NB4 (cell line): ENCODE data around the gene TCTN2.
A peak's percentile ranks its signal among the peaks of the same experiment; 100 is the strongest.

Experiments
- DNase-seq: peaks from one replicate; pipeline ENCODE4 v3.0.0; 2010; ENCODE audit warnings: low read depth
- H3K4me3 ChIP-seq: one replicate; pipeline ENCODE4 v1.5.1; 2011; ENCODE audit warnings: mild to moderate bottlenecking, low read depth, low read length, moderate library complexity
- MYC ChIP-seq: IDR thresholded peaks from 2 replicates; pipeline ENCODE4 v1.6.1; 2011; ENCODE audit warnings: low read depth, low read length
- POLR2A ChIP-seq: IDR thresholded peaks from 2 replicates; pipeline ENCODE4 v1.6.1; 2011; ENCODE audit warnings: mild to moderate bottlenecking; ENCODE audit not compliant: insufficient read length; ENCODE audit errors: extremely low read depth
- TF ChIP-seq, protein P1 (sequence below): IDR thresholded peaks from 2 replicates; pipeline ENCODE4 v1.6.1; 2011; ENCODE audit warnings: low read depth, low read length
- TF ChIP-seq, protein P2 (sequence below): IDR thresholded peaks from one replicate; pipeline ENCODE4 v1.5.1; 2012; ENCODE audit warnings: low read depth, low read length

TCTN2 gene

DNA sequence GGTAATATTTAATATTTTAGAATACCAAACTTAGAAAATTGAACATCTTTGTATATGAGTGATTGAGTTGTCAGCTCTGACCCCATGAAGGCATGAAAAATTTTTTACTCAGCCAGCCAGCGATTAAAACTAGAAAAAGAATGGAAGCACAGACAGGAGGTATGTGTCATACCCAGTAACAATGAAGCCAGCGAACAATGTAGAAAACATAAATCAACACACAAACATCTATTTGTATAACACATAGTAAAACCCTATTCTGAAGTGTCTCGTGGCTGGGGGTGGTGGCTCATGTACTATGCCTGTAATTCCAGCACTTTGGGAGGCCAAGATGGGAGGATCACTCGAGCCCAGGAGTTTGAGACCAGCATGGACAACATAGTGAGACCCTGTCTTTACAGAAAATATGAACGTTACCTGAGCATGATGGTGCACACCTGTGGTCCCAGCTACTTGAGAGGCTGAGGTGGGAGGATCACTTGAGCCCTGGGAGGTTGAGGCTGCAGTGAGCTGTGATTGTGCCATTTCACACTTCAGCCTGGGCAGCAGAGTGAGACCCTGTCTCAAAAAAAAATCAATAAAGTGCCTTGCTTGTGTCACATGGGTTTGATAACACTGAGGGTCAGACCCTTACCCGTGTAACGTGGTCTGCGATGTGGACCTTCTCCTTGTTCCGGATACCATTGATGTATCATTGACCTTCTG lies 5.9 kb downstream of the TCTN2 start:
- H3K4me3 ChIP-seq, result no peak overlapping the region
- no peak for DNase-seq
- TF ChIP-seq POLR2A (no peak), MYC (no peak)
- TF ChIP-seq, protein P1, sequence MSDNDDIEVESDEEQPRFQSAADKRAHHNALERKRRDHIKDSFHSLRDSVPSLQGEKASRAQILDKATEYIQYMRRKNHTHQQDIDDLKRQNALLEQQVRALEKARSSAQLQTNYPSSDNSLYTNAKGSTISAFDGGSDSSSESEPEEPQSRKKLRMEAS, result no peak
- TF ChIP-seq, protein P2, sequence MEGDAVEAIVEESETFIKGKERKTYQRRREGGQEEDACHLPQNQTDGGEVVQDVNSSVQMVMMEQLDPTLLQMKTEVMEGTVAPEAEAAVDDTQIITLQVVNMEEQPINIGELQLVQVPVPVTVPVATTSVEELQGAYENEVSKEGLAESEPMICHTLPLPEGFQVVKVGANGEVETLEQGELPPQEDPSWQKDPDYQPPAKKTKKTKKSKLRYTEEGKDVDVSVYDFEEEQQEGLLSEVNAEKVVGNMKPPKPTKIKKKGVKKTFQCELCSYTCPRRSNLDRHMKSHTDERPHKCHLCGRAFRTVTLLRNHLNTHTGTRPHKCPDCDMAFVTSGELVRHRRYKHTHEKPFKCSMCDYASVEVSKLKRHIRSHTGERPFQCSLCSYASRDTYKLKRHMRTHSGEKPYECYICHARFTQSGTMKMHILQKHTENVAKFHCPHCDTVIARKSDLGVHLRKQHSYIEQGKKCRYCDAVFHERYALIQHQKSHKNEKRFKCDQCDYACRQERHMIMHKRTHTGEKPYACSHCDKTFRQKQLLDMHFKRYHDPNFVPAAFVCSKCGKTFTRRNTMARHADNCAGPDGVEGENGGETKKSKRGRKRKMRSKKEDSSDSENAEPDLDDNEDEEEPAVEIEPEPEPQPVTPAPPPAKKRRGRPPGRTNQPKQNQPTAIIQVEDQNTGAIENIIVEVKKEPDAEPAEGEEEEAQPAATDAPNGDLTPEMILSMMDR, result no peak

DNA sequence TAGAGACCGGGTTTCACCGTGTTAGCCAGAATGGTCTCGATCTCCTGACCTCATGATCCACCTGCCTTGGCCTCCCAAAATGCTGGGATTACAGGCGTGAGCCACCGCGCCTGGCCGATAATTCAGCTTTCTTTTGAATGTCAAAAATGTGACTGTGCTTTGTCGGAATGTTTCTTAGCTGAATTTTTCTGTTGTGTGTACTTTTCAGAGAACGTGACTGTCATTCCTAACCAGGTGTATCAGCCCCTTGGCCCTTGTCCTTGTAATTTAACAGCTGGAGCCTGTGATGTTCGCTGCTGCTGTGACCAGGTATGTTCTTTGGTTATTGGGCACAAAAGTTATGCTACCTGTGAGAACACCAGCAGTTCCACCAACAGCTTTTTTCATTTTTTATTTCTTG lies 8.1 kb downstream of the TCTN2 start:
- no peak overlapping the region for H3K4me3 ChIP-seq
- DNase-seq, result no peak
- no peak for TF ChIP-seq MYC
- TF ChIP-seq, protein P1, result no peak
- no peak for TF ChIP-seq POLR2A
- TF ChIP-seq, protein P2, result no peak

DNA sequence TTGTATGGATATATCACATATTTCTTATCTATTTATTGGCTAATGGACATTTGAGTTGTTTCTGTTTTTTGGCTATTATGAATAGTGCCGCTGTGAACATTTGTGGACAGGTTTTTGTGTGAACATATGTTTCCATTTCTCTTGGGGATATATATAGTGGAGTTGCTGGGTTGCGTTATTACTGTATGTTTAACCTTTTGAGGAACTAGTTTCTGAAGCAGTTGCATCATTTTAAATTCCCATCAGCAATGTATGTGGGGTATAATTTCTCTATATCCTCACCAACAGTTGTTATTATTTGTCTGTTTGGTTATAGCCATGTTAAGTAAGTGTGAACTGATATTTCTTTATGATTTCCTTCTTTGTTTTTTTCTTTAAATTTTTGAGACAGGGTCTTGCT lies 10.7 kb downstream of the TCTN2 start:
- no peak overlapping the region for H3K4me3 ChIP-seq
- no peak for TF ChIP-seq MYC
- TF ChIP-seq, protein P1, result no peak
- TF ChIP-seq POLR2A, result no peak
- TF ChIP-seq, protein P2, result no peak
- DNase-seq, result peak; percentile 77

DNA sequence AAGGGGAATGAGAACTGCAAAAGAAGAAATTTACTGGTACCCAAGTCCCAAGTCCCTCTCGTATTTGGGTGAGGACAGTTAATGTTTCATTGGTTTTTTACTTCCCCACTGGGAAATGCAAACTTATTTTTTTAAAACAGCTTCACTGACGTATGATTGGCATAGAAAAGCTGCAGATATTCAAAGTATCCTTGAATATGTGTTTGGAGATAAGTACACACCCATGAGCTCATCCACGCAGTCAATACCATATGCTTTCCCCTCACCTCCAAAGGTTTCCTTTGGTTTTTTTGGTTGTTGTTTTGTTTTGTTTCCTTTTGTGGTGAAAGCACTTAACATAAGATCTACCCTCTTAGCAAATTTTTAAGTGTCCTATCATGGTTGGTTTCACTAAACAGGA lies 13.1 kb downstream of the TCTN2 start:
- no peak for DNase-seq
- TF ChIP-seq, protein P2, result no peak
- TF ChIP-seq POLR2A, result no peak
- TF ChIP-seq, protein P1, result no peak
- no peak for TF ChIP-seq MYC

DNA sequence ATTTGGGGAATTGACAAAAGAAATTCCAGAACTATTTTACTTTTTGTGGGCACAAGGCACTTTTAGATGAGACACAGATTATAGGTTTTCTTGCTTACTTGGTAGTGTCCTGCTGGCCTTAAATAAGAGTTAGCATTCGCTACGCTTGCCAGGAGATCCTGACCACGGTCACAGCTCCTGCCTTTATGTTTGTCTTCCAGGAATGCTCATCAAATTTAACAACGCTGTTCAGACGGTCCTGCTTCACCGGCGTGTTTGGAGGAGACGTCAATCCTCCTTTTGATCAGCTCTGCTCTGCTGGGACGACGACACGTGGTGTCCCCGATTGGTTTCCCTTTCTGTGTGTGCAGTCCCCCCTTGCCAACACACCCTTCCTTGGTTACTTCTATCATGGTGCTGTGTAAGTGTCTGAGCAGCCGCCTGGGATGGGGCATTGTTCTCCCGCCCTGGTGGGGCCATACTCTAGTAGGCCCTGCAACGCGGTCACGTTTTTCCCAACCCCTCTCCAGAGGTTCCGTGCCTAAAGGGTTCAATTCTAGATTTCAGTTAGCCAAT lies 15.8 kb downstream of the TCTN2 start:
- DNase-seq, result no peak
- no peak overlapping the region for H3K4me3 ChIP-seq
- TF ChIP-seq, protein P2, result no peak
- TF ChIP-seq MYC, result no peak

More for the DNA sequence above, 13.1 kb downstream of the TCTN2 start:
- H3K4me3 ChIP-seq, result no peak overlapping the region

DNA sequence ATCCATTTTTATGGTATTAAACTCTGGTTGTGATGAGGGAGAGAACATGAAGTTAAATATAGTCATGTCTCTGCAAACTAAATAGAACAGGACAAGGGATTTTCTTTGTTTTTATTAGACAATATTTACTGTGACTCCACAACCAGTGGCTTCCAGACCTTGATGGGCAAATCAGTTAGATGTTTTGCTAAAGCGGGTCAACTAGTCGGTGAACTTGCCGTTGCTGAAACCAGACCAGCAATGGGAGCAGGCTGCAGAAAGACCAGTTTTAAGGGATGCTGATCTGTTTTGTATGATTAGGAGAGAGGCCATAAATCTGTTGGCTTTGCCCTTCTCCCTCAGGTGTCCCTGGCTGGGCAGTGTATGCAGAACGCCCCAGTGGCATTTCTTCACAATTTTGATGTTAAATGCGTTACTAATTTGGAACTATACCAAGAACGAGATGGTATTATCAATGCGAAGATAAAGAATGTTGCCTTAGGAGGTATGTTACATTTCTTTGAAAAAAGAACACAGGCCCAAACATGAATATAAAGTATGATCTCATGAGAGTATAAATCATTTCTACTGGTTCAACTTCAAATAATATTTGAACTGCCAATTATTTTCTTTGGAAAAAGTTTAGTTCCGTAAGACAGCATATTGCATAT lies 19.4 kb downstream of the TCTN2 start:
- TF ChIP-seq, protein P2, result no peak
- TF ChIP-seq POLR2A (no peak), MYC (no peak)
- TF ChIP-seq, protein P1, result no peak
- DNase-seq, result no peak
- H3K4me3 ChIP-seq, result no peak overlapping the region
